ENCODE measurements around the gene DLGAP1. TPM values are rescaled to one million over a fixed set of nuclear protein-coding genes. Genes with fewer than 3 reads are reported as not detected.
A peak's percentile ranks its signal among the peaks of the same experiment; 100 is the strongest.

The DLGAP1 gene
- total RNA-seq, 1 donor from 2014 or later = 0.48 TPM

DNA sequence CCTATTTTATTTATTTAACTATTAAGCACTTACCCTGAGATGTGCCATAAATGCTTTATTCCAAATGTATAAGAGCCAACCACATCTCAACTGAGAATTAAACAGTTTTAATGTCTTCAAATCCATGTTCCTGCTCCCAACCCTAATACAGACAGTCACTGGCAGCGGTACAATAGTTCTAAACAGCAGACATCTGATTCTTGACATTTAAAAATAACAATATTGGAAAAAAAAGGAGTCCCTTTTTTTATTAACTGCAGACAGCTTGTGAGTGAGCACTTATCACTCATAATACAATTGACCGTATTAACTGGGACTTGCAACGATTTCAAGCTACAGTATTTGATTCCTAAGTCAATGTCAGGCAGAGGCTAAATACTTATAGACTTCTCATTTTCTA is 580.5 kb downstream of the DLGAP1 start:
- ATAC-seq (no peak), DNase-seq (ENCODE audit: low spot score) (no peak)

DNA sequence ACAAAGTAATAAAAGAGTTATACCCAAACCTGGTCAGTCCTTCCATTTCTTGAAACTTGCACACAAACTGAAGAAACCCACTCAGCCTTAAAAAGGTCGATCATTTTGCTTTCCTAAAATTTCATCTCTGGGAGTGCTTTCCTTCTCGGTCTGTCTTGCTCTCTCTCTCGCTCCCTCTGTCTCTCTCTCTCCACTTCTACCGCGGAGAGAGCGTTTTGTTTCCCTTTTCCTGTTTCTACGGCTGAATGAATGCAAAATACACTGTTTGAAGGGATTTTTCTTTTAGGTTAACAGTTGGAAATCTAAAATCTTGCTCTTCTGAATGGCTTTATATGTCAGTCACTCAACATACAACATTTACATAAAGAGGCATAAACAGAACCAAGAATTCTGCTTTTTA is 581.0 kb downstream of the DLGAP1 start:
- DNase-seq (ENCODE audit: low spot score) (no peak), ATAC-seq (no peak)

DNA sequence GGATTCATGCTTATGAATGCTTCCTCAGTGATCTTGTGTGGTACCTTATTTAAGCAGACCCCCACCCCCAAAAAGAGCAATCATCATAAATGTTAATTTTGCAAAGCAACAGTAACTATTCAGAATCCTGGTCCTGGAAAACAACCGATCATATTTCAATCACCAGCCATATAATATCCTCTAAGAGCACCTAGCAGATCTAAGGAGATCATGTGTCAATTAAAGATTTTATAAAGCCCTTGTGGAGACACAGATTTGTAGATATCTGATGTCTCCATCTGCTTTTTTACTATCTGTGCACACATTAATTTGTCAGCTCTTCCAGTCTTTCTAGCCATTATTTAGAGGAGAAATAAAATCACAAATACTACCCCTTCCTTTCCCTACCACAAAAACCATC is 581.4 kb downstream of the DLGAP1 start:
- DNase-seq (ENCODE audit: low spot score) = no peak
- no peak for ATAC-seq

DNA sequence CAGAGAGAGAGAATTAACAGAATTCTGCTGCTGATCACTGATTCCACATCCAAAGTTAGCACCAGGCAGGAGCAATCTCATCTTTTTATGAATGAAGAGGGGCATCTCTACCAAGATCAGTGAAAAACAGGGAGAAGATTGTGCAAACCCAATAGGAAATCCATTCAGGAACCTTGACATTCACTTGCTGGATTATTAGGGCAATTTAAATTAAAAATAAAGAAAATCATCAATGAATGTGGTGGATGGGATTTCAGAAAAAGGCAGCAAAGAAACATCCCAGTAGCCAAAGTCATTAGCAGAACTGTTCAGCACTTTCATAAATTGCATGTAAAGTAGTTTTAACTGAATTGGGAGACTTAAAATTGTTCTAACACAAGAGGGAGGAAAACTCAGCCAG is 581.9 kb downstream of the DLGAP1 start:
- DNase-seq (ENCODE audit: low spot score) = no peak
- ATAC-seq = no peak

DNA sequence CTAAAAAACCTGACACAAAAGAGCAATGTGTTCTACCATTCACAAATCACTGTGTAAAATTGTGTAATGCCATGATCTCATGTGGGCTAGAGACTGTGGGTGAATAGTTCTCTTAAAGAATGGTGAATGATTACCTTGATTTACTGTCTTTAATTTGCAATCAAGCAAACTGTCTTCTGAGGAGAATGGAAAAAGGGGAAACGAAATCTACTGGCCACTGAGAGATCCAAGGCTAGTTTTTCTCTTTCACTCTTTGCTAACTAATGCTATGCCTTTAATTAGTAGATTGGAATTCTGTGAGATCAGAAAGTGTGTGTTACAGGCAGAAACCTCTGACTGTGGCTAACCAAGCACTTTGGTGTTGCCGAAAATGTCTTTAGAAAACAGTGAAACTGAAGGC is 582.5 kb downstream of the DLGAP1 start:
- DNase-seq (ENCODE audit: low spot score) (no peak), ATAC-seq (no peak)

DNA sequence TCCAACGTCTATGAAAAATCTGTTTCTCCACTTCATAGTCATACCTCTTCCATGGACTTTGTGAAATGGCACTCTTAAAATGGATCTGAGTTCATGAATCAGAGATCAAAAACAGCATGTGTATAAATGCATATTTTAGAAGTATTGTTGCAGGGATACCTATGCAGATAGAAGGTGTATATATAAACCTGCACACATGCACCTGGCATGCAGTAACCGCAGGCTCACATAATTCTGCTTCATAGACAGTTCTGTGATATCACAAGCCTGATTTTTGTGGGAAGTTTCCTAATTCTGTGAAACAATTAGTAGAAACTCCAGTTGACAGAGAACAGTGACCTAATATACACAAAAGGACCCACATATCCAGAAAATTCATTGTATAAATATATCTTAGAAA is 583.4 kb downstream of the DLGAP1 start:
- no peak for ATAC-seq
- no peak for DNase-seq (ENCODE audit: low spot score)

DNA sequence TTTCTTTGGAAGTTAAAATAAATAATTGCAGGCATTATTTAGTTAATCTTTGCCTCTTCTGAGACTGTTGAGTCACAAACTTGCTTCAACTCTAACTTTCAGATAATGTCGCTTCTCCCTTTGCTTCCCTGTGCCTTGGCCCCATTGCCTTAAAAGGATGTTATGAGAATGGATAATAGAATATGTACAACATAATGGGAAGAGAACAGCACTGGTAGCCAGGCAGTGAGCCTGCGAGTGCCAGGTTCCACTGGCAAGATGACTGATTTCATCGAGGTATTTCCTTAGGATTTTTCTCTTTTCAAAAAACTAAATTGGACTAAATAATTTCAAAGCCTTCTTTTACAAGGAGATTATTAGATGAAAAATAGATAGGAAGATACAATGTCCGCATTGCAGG is 584.2 kb downstream of the DLGAP1 start:
- ATAC-seq = no peak
- DNase-seq (ENCODE audit: low spot score) = no peak

DNA sequence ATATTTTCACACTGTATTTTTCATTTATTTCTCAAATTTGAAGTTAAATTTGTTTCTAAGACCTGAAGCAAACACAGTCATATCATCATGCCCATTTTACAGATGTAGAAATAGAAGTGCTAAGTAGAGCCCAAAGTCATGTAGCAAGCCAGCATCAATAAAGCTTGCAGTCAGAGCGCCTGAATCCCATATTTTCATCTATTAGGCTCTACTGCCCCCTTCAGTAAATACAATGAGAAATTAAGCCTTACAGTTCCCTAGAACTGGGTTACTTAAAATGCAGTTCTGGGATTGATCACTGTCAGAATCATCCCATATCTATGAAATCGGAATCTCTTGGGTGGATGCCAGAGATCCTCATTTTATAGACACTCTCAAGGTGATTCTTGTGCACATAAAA is 585.3 kb downstream of the DLGAP1 start:
- ATAC-seq (peak; percentile 86), DNase-seq (ENCODE audit: low spot score) (no peak)

DNA sequence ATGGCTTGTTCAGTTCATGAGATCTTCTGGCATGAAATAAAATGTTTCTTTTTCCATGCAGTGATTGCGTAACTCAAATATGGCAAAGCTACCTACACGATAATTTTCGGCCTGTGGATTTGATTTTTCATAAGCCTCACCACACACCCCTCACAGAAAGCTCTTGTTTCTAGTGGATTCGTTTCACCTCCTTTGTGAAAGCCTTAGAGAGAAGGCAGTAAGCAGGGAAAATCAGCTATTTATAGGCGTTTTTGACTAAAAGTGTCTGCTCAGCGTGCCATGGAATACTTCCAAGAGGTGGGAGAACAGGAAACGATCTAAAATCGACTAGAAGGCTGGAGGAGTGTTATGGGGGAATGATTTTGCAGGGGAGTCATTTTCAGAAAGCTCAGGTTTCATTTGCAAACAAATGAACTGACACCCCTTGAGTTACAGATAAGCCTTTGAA is 587.2 kb downstream of the DLGAP1 start:
- DNase-seq (ENCODE audit: low spot score) = no peak
- ATAC-seq = no peak

DNA sequence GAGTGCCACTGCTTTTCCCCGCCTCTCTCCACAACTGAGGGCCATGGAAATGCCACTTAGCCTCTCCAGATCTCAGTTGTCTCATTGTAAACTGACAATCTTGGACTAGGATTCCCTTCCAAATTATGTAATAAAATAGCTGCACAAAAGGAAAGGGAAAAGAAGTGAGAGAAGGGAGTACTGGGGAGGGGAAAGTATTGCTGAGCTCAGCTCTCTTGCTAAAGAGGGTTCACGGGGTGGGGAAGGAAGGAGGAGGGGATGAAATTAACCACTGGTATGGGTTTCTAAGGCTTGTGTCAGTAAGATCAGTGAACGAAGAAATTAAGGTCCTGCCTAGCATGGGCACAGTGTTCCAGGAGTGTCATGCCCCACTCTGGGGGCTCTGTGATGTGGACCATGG is 587.9 kb downstream of the DLGAP1 start:
- ATAC-seq (no peak), DNase-seq (ENCODE audit: low spot score) (no peak)

DNA sequence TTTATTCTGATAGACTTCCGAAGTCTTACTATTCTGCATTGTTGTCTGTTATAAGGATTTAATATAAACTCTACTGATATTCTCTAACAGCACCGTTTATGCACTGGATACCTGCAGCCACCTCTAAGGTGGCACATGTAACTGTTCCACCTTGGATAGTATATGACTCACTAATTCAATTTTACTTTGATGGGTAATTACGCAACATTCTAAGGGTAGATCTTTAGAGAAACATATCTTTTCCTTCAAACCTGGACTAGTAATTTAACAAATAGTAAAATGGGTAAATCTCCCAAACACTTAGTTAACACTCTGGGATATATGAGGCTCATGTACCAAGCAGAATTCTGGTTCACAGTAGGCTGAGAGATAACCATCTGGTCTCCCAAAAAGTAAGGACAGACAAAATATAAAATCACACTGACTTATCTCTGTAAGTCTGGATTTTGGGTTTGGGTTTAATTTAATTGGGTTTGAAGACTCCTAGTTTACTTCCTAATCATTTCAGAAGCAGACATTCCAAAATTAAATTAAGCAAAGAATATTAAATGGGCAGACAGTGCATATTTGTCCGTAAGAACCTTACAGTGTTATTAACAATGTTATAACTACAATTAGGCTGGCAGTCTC is 590.3 kb downstream of the DLGAP1 start:
- DNase-seq (ENCODE audit: low spot score) (no peak), ATAC-seq (no peak)

DNA sequence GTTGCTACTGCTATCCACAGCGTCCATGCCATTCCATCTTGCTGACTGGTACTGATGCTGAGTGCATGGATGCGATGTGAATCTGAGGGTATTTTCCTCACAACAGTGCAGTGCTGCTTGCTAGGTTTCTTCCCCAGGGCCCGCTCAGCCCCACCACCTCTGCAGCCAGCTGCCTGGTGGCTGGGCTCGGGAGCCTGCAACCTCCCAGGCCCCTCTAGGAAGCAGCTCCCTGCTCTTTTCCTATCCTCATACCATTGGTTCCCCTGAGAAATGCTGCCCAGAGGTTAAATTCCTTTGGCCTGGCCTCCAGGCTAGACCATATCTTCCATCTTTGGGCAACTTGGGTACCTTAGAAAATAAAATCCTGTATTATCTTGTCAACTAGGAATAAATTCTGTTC is 591.5 kb downstream of the DLGAP1 start:
- no peak for DNase-seq (ENCODE audit: low spot score)
- no peak for ATAC-seq

DNA sequence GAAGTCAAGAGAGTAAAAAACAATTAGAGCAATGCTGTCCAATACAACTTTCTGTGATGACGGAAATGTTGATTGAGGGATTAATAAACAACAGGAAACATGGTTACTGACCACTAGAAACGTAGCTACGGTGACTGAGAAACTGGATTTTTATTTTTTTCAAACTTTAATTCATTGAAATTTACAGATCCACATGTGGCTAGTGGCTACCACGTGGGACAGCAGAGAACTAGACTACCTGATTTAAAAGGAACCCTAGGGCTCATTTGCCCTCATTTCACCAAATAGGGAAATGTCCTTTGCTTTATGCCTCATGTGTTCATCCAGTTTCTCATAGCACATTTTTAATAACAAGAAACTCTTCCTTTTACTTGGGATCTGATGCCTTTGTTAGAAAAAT is 592.1 kb downstream of the DLGAP1 start:
- DNase-seq (ENCODE audit: low spot score) = no peak
- no peak for ATAC-seq

DNA sequence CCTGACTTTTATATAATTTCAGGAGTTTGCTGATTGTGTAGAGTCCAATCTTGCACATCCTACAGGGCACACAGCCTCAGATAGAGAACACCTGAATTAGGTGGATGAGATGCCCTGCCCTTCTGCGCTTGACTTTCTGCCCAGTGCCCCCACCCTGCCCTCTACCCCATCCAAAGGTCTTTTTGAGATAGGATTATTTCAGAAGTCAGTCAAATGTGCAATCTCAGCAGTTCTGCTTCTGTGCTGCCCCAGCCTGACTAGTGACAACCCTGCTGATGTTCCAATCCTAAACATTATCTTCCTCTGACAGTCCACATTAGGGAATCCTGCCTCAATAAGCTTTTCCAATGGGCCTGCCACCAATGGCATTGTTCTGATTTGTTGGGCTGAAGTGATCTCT is 593.6 kb downstream of the DLGAP1 start:
- ATAC-seq (peak; percentile 46), DNase-seq (ENCODE audit: low spot score) (no peak)

DNA sequence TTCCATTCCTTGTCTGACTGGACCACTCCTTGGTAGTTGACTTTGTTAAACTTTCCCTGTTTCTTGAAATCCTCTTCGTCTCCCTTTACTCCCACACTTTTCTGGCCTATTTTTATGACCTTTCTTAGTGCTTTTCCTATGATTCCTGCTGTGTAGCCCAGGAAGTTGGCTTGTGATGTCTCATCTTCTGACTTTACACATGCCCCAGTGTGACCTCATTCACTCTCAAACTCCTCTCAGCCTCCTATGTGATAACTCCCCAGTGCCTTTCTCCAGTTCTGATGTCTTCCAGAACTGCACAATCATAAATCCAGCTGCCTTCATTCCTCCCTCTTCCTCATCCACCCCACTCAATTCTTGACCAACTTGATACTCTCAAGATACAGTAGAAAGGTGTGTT is 597.6 kb downstream of the DLGAP1 start:
- ATAC-seq (no peak), DNase-seq (ENCODE audit: low spot score) (no peak)

DNA sequence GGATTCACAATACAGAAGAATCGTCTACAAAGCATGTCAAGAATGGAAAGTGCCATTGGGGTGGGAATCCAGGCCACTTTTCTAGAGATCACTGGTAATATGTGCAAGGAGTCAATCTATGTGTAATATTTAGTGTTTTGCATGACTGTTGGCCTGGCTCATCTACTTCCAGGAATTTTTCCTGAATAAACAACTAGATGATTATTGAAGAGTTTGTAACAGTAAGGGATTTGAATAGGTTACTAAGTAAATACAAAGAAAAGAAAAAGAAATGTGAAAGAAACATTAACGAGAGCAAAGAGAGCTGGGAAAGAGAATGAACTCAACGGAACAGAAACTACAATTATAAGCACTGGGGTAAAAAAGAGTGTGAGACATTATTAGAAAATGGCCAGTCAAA is 599.1 kb downstream of the DLGAP1 start:
- DNase-seq (ENCODE audit: low spot score) (no peak), ATAC-seq (no peak)

DNA sequence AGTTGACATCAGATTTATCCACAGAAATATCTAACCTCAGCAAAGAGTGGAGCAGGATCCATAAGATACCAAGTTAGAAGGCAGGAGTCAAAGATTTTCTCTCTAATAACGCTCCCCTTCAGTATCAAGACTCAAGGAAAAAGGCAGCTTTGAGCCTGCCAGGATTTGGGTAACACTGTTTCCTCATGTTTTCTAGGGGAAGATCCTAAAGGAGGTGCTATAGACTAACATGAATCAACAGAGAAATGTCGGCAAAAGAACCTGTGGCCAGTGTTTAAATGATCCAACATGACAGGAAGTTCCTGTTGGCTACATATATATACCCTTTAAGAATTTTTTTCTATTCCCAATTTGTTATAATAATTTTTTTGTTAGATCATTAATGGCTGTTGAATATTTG is 602.8 kb downstream of the DLGAP1 start:
- no peak for ATAC-seq
- DNase-seq (ENCODE audit: low spot score) = no peak

DNA sequence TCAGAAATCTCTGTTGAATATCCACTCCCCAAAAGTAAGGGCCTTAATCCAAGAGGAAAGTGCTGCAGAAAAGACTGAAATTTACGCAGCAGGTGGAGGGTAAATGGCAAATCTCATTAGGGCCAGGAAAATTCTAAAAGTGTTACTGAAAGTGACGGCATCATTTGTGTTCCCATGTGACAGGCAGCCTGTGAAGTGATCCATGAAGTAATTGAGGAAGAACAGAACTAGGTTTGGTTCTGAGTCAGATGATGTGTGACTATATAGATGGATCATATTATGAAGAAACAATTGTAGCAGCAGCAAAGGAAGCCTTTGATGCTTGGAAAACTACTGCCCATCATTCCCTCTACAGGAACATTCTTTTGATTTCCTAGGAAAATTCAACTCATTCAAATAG is 603.9 kb downstream of the DLGAP1 start:
- no peak for ATAC-seq

DNA sequence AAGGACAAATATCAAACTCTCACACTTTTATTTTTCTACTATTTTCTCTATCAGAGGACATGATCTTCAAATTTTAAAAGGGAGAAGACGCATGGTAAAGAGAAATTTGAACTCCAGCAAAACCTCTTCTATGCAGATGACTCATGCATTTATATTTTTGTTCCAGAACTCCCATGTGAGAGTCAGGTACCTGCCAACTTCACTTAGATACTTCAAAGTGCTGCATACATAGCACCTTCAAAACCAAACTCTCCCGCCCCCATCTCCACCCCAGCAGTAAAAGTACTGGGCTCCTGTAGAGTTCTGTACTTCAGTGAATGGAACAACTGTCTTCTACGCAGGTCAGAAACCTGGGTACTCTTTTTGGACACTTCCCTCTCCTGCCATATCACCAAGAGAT is 606.8 kb downstream of the DLGAP1 start:
- ATAC-seq (no peak), DNase-seq (ENCODE audit: low spot score) (no peak)

More for the DNA sequence above, 603.9 kb downstream of the DLGAP1 start:
- DNase-seq (ENCODE audit: low spot score) = no peak

DNA sequence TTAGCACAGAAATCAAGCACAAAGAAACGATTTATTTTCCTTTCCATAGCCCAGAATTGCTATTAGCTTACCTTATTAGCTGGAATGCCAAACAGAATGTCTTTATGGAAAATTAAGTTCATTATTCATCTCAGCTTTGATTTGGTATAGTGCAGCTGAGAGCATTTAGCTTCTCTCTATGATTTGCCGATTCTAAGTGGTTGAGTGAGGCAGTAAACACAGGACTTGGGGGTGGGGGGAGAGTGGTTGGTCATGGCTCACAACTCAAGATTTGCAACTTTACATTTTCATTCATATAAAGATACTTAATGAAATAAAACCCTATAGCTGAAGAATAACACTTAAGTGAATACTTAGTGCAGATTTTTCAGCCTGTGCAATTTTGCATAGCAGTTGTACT is 609.9 kb downstream of the DLGAP1 start:
- DNase-seq (ENCODE audit: low spot score) = no peak
- ATAC-seq = no peak

DNA sequence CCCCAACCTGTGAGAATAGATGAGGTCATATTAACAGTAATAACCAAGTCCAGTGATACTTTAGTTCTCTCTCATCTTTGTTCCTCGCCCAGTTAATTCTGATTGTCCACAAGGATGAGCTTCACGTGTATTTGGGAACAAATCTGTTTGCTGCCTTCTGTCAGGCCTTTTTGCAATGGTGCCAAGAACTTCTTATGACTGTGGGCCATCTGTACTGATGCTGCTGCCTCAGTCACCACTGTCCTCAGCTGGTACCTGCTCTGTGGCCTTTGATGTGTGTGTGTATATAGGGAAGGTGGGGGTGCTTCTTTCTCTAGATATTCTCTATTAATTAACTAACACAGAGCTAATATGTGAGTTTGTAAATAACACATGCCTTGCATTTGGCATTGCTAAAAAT is 612.3 kb downstream of the DLGAP1 start:
- DNase-seq (ENCODE audit: low spot score) (no peak), ATAC-seq (no peak)

DNA sequence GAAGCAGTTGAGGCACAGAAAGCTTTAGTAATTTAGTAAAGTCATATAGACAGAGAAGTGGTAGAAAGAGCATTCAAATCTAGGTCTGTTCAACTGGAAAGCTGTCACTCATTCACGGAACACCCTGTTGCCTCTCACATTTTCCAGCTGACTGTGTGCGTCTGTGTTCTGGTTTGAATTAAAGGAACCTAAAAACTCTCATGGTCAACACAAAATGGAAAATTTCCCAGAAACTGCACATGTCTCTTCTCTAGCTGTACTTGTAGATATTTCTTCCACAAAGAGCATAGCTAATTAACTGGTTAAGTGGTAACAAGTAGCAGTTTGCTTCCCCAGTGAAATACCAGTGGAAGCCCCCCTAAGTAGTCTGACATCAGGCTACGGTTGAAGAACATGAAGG is 614.3 kb downstream of the DLGAP1 start:
- ATAC-seq = no peak
- DNase-seq (ENCODE audit: low spot score) = no peak

DNA sequence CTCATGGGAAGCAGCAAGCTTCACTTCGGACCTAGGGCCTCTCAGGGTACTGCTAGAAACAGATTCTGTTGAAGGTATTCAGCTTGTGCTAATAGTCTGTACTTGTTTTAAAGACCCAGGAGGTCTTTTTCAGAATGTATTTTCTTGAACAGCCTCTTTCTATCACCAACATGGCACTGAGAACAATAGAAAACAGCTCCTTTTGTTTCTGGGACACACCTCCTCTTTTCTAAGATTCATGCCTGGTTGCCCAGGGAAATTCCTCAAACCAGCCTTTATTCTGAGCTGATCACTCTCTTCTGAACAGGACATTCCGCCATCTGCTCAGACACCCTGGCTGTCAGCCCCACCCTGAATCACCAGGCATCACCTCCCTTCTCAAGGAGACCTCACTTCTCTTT is 615.5 kb downstream of the DLGAP1 start:
- ATAC-seq (no peak), DNase-seq (ENCODE audit: low spot score) (no peak)

Data from left lobe of liver (tissue), 2 donors.